Activated CD8-positive, alpha-beta T cell treated with anti-CD3 and anti-CD28 coated beads, Interleukin-2, amount 10 ng/mL, durations not matched to agents 7 days and 5 days (primary cell): ENCODE data around the gene TMEM132A. TPM values are rescaled to one million over a fixed set of nuclear protein-coding genes. Genes with fewer than 3 reads are reported as not detected.

Source experiments
- ATAC-seq: fragments of 150-1000 bp; cut with Tn5 transposase; one replicate; pipeline ENCODE4 v1.10.0; 2021; ENCODE audit warnings: moderate library complexity
- CTCF ChIA-PET: fragments of 350-600 bp; sonication (Branson Sonifier 250); formaldehyde crosslinking; loops from one replicate; lab custom pipeline; 2021; ENCODE audit warnings: antibody characterized with exemption; lab: Charles Lee
- POLR2A ChIA-PET: fragments of 350-600 bp; sonication (Branson Sonifier 250); formaldehyde crosslinking; loops from one replicate; lab custom pipeline; 2021; ENCODE audit warnings: antibody characterized with exemption; lab: Charles Lee
- DNase-seq: peaks from one replicate; pipeline ENCODE4 v3.0.0-alpha.2; 2020
- H3K27ac Mint-ChIP-seq: one replicate; pipeline ENCODE4 v1.8.0; 2021; ENCODE audit warnings: mild to moderate bottlenecking, mixed read lengths
- H3K27me3 Mint-ChIP-seq: one replicate; pipeline ENCODE4 v1.8.0; 2021; ENCODE audit warnings: low read depth, mixed read lengths
- H3K36me3 Mint-ChIP-seq: one replicate; pipeline ENCODE4 v1.8.0; 2021; ENCODE audit warnings: low read depth, mixed read lengths
- H3K4me1 Mint-ChIP-seq: one replicate; pipeline ENCODE4 v1.8.0; 2021; ENCODE audit warnings: low read depth, mixed read lengths
- H3K4me3 Mint-ChIP-seq: one replicate; pipeline ENCODE4 v1.8.0; 2021; ENCODE audit warnings: mild to moderate bottlenecking, mixed read lengths
- H3K9me3 Mint-ChIP-seq: one replicate; pipeline ENCODE4 v1.8.0; 2022; ENCODE audit warnings: mixed read lengths; ENCODE audit not compliant: insufficient read depth
- total RNA-seq, 2 experiments: library from RNA; stranded (reverse); gene quantifications; one replicate each; pipeline ENCODE4 v1.2.3, GENCODE V29; 2021

TMEM132A gene
- total RNA-seq, 2 experiments from 2014 or later = 0.37 to 0.47 TPM

DNA sequence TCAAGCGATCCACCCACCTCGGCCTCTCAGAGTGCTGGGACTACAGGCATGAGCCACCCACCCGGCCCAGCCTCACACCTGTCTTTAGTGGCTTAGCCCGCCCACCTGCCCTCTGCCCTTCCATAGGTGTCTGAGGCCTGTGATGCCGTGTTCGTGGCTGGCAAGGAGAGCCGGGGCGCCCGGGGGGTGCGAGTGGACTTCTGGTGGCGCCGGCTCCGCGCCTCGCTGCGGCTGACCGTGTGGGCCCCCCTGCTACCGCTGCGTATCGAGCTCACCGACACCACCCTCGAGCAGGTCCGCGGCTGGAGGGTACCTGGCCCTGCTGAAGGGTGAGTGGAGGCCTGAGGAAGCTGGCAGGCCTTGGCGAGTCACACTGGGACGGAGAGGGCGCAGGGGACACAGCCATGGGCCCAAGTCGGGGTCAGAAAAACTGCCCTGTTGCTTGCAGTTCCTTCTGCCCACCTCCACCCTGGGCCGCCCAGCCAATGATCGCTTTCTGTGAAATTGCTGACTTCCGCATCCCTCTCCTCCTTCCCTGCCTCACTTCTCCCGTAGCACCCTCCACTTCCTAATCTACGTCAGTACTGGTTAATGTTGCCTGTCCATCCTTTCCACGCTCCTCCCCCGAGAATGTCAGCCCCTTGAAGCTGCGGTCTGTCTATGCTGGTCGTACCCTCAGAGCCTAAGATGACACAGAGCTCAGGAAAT lies 9.3 kb downstream of the TMEM132A start:
- H3K27ac Mint-ChIP-seq = no peak overlapping the region
- peaks cover 8% of the 10 kb centered on the region for H3K27me3 Mint-ChIP-seq
- no peaks in the 10 kb centered on the region for H3K36me3 Mint-ChIP-seq
- no peak for ATAC-seq
- POLR2A ChIA-PET = no interaction called here
- no peaks in the 10 kb centered on the region for H3K9me3 Mint-ChIP-seq
- H3K4me3 Mint-ChIP-seq = no peak overlapping the region
- CTCF ChIA-PET = no interaction called here
- no peak for DNase-seq
- no peaks in the 10 kb centered on the region for H3K4me1 Mint-ChIP-seq

DNA sequence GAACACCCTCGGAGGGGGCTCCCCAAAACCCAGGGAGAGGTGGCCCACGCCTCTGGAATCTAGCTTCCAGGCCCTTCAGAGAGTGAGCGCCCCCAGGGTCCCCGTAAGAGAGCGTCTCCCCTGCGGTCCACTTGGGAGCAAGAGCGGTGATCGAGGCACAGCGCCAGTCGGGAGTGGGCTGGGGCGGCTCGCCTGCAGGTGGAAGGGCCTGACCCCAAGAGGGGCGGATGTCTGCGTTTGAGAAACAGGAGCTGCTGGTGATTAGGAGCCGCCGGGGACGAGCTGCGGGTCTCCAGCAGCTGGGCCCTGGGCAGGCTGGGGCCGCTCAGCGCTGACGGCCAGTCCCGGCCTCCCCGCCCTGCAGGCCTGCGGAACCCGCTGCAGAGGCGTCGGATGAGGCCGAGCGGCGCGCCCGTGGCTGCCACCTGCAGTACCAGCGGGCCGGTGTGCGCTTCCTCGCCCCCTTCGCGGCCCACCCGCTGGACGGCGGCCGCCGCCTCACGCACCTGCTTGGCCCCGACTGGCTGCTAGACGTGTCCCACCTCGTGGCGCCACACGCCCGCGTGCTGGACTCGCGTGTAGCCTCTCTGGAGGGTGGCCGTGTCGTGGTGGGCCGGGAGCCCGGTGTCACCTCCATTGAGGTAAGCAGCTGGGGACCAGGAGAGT lies 10.0 kb downstream of the TMEM132A start:
- peaks cover 8% of the 10 kb centered on the region for H3K27me3 Mint-ChIP-seq
- ATAC-seq (no peak), DNase-seq (no peak)
- no peak overlapping the region for H3K27ac Mint-ChIP-seq
- no peaks in the 10 kb centered on the region for H3K9me3 Mint-ChIP-seq
- H3K36me3 Mint-ChIP-seq = no peaks in the 10 kb centered on the region
- POLR2A ChIA-PET = no interaction called here
- no peaks in the 10 kb centered on the region for H3K4me1 Mint-ChIP-seq
- H3K4me3 Mint-ChIP-seq = no peak overlapping the region
- CTCF ChIA-PET = no interaction called here

DNA sequence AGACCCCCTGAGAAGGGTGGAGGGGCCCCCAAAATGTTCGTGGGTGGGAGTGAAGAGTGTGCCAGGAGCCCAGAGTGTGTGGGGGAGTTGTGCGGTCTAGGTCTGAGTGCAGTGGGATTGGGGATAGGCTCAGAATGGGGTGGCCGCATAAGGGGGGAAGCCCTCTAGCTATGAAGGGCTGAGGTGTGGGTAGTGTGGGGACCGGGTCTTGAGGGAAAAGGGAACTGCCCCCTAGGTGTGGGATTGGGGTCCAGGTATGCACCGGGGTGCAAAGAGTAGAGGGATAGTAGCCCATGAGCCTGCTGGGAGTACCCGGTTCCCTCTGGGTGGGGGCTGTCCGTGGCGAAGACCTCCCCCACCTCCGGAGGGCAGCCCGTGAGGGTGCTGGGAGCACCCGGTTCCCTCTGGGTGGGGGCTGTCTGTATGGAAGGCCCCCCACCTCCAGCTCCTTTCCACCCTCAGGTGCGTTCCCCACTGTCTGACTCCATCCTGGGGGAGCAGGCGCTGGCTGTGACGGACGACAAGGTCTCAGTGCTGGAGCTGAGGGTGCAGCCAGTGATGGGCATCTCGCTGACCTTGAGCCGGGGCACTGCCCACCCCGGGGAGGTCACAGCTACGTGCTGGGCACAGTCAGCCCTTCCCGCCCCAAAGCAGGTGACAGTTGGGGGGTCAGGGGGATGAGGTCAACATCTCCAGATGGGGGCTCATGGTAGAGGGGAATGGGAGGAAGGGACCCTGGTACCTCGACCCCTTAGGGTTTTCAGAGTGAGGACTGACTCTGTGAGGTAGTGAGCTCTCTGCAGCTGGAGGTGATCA lies 10.7 kb downstream of the TMEM132A start:
- POLR2A ChIA-PET = interaction anchor here (0.6 kb wide), 1 partner anchor 238 kb away, joined by 3 read pairs; no protein-coding TSS in a partner anchor
- H3K4me1 Mint-ChIP-seq = no peaks in the 10 kb centered on the region
- no peaks in the 10 kb centered on the region for H3K9me3 Mint-ChIP-seq
- no peaks in the 10 kb centered on the region for H3K36me3 Mint-ChIP-seq
- H3K27me3 Mint-ChIP-seq = peaks cover 4% of the 10 kb centered on the region
- no peak for ATAC-seq
- H3K27ac Mint-ChIP-seq = no peak overlapping the region
- no peak overlapping the region for H3K4me3 Mint-ChIP-seq
- DNase-seq = no peak
- CTCF ChIA-PET = no interaction called here

DNA sequence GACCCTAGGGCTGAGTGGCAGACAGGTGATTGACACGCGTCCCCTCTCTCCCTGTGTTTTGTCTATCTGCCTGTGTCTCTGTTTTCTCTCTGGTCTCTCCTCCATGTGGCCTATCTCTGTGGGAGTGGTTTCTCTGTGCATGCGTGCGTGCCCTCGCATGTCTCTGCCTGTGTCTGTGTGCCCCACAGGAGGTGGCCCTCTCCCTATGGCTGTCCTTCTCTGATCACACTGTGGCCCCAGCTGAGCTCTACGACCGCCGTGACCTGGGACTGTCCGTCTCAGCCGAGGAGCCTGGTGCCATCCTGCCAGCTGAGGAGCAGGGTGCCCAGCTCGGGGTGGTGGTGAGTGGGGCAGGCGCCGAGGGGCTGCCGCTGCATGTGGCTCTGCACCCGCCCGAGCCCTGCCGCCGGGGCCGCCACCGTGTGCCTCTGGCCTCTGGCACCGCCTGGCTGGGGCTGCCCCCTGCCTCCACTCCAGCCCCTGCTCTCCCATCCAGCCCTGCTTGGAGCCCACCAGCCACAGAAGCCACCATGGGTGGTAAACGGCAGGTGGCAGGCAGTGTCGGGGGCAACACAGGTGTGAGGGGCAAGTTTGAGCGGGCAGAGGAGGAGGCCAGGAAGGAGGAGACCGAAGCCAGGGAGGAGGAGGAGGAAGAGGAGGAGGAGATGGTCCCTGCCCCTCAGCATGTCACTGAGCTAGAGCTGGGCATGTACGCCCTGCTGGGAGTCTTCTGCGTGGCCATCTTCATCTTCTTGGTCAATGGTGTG lies 11.6 kb downstream of the TMEM132A start:
- Mint-ChIP-seq H3K27ac (no peak overlapping the region), H3K4me1 (no peaks in the 10 kb centered on the region), H3K27me3 (peaks cover under 1% of the 10 kb centered on the region), H3K9me3 (no peaks in the 10 kb centered on the region), H3K36me3 (no peaks in the 10 kb centered on the region), H3K4me3 (no peak overlapping the region)
- DNase-seq = no peak
- ATAC-seq = no peak
- ChIA-PET POLR2A (interaction anchor here (0.6 to 0.9 kb wide), 2 partner anchors 36 to 237 kb away, joined by 3 read pairs; partner anchors contain the start of gene CD6), CTCF (no interaction called here)

DNA sequence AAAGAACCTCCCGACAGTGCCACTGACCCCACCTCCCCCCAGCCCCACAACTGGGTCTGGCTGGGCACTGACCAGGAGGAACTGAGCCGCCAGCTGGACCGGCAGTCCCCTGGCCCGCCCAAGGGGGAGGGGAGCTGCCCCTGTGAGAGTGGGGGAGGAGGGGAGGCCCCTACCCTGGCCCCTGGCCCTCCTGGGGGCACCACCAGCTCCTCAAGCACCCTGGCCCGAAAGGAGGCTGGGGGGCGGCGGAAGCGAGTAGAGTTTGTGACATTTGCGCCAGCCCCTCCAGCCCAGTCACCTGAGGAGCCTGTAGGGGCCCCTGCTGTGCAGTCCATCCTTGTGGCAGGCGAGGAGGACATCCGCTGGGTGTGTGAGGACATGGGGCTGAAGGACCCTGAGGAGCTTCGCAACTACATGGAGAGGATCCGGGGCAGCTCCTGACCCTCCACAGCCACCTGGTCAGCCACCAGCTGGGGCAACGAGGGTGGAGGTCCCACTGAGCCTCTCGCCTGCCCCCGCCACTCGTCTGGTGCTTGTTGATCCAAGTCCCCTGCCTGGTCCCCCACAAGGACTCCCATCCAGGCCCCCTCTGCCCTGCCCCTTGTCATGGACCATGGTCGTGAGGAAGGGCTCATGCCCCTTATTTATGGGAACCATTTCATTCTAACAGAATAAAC lies 12.3 kb downstream of the TMEM132A start:
- ATAC-seq (no peak), DNase-seq (no peak)
- Mint-ChIP-seq H3K9me3 (no peaks in the 10 kb centered on the region), H3K27me3 (no peaks in the 10 kb centered on the region), H3K27ac (no peak overlapping the region), H3K36me3 (no peaks in the 10 kb centered on the region), H3K4me3 (no peak overlapping the region), H3K4me1 (peaks cover 4% of the 10 kb centered on the region)
- POLR2A ChIA-PET = interaction anchor here (0.9 kb wide), 1 partner anchor 35 kb away, joined by 3 read pairs; the partner anchor contains the start of gene CD6
- CTCF ChIA-PET = no interaction called here

DNA sequence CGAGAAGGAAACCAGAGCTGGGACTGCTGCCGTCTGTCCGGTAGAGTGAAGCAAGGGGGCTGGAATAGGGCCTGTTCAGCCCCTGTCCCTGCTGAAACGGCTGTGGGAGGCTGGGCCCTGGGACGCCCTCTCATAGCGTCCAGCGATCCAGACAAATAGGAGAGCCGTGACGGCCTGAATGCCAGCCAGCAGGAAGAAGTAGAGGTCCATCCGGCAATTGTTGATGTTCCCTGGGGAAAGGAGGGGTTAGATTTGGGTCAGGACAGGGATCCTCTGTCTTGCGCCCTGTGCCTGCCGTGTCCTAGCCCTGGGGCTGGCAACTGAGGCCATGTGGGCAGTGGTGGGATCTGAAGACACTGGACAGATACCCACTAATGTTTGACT lies 12.9 kb downstream of the TMEM132A start:
- ChIA-PET POLR2A (no interaction called here), CTCF (no interaction called here)
- H3K27ac Mint-ChIP-seq = no peak overlapping the region
- H3K27me3 Mint-ChIP-seq = no peaks in the 10 kb centered on the region
- H3K9me3 Mint-ChIP-seq = no peaks in the 10 kb centered on the region
- H3K36me3 Mint-ChIP-seq = no peaks in the 10 kb centered on the region
- H3K4me1 Mint-ChIP-seq = peaks cover 8% of the 10 kb centered on the region
- no peak overlapping the region for H3K4me3 Mint-ChIP-seq
- DNase-seq (no peak), ATAC-seq (no peak)

DNA sequence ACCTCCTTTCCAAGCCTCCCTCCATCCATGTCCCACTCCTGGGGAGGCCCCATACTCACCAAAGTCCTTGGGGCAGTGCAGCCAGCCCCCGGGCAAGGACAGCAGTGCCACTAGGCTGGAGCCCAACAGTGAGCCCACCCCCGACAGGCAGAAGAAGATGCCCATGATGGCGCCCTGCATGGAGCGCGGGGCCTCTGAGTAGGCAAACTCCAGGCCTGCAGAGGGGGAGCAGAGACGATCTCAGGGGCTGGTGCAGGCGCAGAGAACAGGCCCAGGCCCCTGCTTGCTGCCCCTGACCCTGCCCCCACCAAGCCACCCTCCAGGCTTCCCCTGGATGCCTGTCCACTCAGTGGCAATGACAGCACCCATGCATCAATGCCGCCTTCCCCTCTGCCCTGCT lies 13.6 kb downstream of the TMEM132A start:
- Mint-ChIP-seq H3K27me3 (no peaks in the 10 kb centered on the region), H3K4me1 (peaks cover 8% of the 10 kb centered on the region), H3K4me3 (no peak overlapping the region), H3K36me3 (no peaks in the 10 kb centered on the region), H3K27ac (no peak overlapping the region), H3K9me3 (no peaks in the 10 kb centered on the region)
- ATAC-seq (no peak), DNase-seq (no peak)
- CTCF ChIA-PET = no interaction called here
- POLR2A ChIA-PET = no interaction called here

DNA sequence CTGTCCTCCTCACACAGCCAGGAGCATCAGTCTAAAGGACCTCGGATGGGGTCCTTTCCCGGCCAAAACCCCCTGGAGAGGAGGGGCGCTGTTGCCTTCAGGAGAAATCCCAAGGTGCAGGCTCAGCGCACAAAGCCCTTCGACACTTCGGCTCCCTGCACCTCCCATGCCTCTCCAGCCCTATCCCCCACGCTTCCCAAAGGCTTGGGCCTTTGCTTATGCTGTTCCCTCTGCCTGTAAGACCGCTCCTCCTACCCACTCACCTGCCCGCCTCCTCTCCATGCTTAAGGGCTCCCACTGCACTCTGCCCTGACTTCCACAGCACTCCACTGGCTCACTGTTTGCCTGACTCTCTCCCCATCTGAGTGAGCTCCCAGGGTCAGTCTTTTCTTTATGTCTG lies 14.2 kb downstream of the TMEM132A start:
- DNase-seq (no peak), ATAC-seq (no peak)
- POLR2A ChIA-PET = no interaction called here
- no peak overlapping the region for H3K4me3 Mint-ChIP-seq
- no peaks in the 10 kb centered on the region for H3K9me3 Mint-ChIP-seq
- H3K4me1 Mint-ChIP-seq = peaks cover 8% of the 10 kb centered on the region
- H3K36me3 Mint-ChIP-seq = no peaks in the 10 kb centered on the region
- CTCF ChIA-PET = interaction anchor here (1.5 kb wide), 1 partner anchor 23 kb away, joined by 6 read pairs; no protein-coding TSS in a partner anchor
- H3K27me3 Mint-ChIP-seq = no peaks in the 10 kb centered on the region
- H3K27ac Mint-ChIP-seq = no peak overlapping the region

DNA sequence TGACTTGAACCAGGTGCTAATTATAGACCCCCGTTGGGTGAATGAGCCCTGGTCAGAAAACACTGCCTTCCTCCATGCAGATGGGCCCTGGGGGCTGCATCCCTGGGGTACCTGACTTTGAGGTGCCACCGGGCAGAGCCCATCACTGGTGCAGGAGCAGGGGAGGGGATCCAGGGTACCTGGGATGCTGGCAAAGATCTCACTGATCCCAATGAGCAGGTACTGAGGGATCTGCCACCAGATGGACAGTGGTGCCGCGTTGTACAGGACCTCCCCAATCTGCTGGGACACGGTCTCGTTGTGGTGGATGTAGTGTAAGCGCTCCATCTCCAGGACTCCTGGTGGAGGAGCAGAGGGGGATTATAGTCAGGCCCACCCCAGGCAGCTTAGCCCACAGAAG lies 15.0 kb downstream of the TMEM132A start:
- ATAC-seq (no peak), DNase-seq (no peak)
- no peaks in the 10 kb centered on the region for H3K36me3 Mint-ChIP-seq
- no peak overlapping the region for H3K27ac Mint-ChIP-seq
- no peak overlapping the region for H3K4me3 Mint-ChIP-seq
- ChIA-PET CTCF (interaction anchor here (1.4 to 1.7 kb wide), 4 partner anchors 16 to 248 kb away, joined by 3 to 6 read pairs (median 4); no protein-coding TSS in a partner anchor), POLR2A (no interaction called here)
- no peaks in the 10 kb centered on the region for H3K27me3 Mint-ChIP-seq
- H3K9me3 Mint-ChIP-seq = no peaks in the 10 kb centered on the region
- peaks cover 8% of the 10 kb centered on the region for H3K4me1 Mint-ChIP-seq

DNA sequence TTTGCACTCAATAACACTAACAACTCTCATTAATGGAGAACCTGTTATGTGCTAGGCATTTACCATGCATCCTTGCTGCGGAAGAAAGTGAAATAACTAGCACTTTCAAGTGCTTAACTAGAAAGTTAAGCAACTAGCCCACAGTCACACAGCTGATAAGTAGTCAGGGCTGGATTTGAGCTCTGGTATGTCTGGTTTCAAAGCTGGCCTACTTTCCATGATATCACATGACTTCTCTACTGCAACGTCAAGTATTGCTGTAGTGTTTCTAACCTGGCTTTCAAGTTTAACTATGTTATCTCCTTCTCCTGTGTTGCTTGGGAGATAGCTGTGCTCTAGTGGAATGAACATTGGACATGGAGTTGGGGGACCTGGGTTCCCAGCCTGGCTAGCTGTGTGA lies 15.6 kb downstream of the TMEM132A start:
- no peaks in the 10 kb centered on the region for H3K9me3 Mint-ChIP-seq
- H3K4me3 Mint-ChIP-seq = no peak overlapping the region
- H3K4me1 Mint-ChIP-seq = peaks cover 8% of the 10 kb centered on the region
- CTCF ChIA-PET = interaction anchor here (0.9 to 1.7 kb wide), 6 partner anchors 16 to 247 kb away, joined by 3 to 7 read pairs (median 4); no protein-coding TSS in a partner anchor
- H3K36me3 Mint-ChIP-seq = no peaks in the 10 kb centered on the region
- no peaks in the 10 kb centered on the region for H3K27me3 Mint-ChIP-seq
- ATAC-seq = peak; percentile 20
- no peak overlapping the region for H3K27ac Mint-ChIP-seq
- no peak for DNase-seq
- POLR2A ChIA-PET = interaction anchor here (0.8 to 1.1 kb wide), 2 partner anchors 11 to 102 kb away, joined by 3 read pairs; no protein-coding TSS in a partner anchor
